Measurements from ENCODE around the gene TM4SF4. TPM values are rescaled to one million over a fixed set of nuclear protein-coding genes. Genes with fewer than 3 reads are reported as not detected.

Gene TM4SF4
- total RNA-seq, 1 donor, result not detected

DNA sequence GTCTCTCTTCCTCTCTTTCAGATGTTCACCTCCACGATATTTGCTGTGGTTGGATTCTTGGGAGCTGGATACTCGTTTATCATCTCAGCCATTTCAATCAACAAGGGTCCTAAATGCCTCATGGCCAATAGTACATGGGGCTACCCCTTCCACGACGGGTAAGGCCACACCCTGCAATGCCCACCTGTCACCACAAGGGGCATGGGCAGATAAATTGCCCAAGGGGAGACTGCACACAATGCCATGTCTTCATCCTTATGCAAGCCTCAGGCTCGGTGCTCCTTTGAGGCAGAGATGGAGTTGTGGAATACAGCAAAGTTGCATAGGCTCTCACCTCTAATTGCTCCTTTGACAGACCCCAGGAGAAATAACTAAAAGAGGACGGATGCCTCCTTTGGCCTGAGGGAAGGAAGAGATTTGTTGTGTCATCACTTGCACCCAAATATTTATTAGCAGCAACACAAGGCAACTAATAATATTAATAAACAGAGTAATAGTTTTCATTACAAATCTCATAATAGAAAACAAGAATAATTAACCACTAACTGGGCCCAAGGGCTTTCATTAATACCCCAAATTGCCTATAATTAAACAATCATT lies 13.2 kb downstream of the TM4SF4 start:
- Histone ChIP-seq H3K4me1 (ENCODE audit: insufficient read depth, low read length) (no peaks in the 10 kb centered on the region), H3K27me3 (ENCODE audit: insufficient read depth, low read length) (peaks cover 3% of the 10 kb centered on the region), H3K9me3 (ENCODE audit: low read depth, low read length) (no peaks in the 10 kb centered on the region), H3K4me3 (ENCODE audit: low read length) (no peak overlapping the region)

DNA sequence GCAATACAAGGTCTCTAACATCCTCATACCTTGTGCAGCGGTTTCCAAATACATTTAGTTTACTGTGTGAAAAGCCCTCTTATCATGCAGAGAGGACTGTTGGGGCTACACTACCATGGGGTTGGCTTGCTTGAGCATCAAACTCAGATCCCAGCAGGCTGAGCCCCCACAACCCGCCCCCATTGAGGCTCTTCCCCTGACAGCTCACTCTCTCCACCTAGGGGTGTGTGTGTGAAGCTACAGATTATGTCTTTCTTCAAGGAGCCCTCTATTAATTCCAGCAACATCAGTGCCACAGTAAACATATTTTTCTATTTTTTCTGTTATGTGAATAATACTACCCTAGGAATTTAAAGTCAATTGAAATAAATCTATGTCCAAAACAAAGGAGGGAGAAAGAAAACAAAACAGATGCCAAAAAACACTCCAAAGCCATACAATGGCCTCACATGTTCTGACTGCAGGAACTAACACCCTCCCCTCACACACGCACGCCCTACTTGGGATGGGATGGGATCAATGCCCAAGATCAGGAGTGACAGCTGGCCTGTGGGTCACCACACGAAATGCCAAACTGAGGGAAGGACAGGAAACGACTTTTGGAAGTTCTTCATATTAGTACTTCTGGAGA lies 14.7 kb downstream of the TM4SF4 start:
- Histone ChIP-seq H3K9me3 (ENCODE audit: low read depth, low read length) (no peaks in the 10 kb centered on the region), H3K27me3 (ENCODE audit: insufficient read depth, low read length) (peaks cover 3% of the 10 kb centered on the region), H3K4me1 (ENCODE audit: insufficient read depth, low read length) (no peaks in the 10 kb centered on the region), H3K4me3 (ENCODE audit: low read length) (no peak overlapping the region)

- no peaks in the 10 kb centered on the region for H3K4me1 ChIP-seq (ENCODE audit: insufficient read depth, low read length)
- no peaks in the 10 kb centered on the region for H3K9me3 ChIP-seq (ENCODE audit: low read depth, low read length)
- H3K4me3 ChIP-seq (ENCODE audit: low read length), result no peak overlapping the region
- peaks cover 3% of the 10 kb centered on the region for H3K27me3 ChIP-seq (ENCODE audit: insufficient read depth, low read length)
Observed at GRCh38 chr3:149490260-149490971, 15.9 kb downstream of the TM4SF4 start.

DNA sequence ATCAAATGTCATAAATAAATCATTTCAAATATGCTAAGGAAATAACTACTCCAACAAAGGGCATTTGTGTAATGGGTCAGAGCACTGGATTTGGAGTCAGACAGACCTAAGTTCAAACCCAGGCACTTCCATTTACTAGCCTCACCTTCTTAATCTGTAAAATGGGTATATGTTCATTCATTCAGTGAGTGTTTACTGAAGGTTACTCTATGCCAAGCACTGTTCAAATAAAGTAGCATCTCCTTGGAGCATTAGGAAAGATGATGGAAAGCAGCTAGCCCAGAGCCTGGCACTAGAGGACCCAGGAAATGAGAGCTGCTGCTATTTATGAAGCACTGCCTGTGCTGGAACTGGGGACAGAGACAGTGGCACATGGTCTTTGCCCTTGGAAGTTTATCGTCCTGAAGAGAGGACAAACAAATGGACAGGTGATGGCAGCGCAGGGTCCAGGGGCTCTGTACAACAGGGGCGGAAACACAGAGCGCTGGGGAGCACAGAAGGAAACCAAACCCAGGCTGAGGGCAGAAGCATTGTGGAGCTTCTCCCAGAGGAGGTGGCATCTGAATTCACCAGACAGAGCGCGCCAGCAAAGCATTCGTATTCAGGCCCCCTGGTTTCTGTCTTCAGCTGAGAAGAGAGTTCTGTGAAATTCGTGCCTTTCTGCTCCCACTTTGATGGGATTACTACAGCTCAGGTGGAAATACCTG lies 19.0 kb downstream of the TM4SF4 start:
- Histone ChIP-seq H3K4me1 (ENCODE audit: insufficient read depth, low read length) (no peaks in the 10 kb centered on the region), H3K27me3 (ENCODE audit: insufficient read depth, low read length) (peaks cover 3% of the 10 kb centered on the region), H3K9me3 (ENCODE audit: low read depth, low read length) (no peaks in the 10 kb centered on the region), H3K4me3 (ENCODE audit: low read length) (no peak overlapping the region)

DNA sequence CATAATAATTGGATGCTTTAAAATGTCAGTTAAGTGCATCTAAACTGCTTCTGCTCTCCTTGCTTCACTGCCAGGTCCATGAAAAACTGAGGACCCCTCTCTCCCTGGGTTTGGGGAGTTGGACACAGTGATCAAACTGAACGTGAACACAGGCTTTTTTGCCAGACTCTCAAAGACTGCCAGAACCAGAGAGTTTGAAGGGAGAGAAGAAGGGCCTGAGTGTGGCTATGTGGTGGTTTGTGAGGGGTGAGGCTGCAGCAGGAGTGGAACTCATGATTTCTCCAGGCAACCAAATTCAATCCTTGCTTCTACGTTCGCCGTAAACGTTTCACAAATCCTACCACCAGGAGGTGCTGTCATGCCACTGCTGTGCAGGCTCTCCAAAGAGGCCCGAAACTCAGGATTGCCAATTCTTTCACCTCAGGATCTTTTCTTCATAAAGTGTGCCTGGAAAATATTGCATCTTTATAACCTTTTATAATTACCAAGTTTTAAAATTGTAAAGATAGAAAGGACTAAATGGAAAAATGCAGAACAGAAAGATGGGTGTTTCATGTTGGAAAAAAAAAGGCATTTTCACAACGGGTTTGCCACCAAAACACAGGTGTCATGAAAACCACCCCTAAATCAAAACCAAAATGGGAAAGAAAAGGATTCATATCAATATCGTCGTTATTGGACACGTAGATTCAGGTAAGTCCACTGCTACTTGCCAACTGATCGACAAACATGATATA lies 19.7 kb downstream of the TM4SF4 start:
- peaks cover 3% of the 10 kb centered on the region for H3K27me3 ChIP-seq (ENCODE audit: insufficient read depth, low read length)
- peaks cover 3% of the 10 kb centered on the region for H3K4me1 ChIP-seq (ENCODE audit: insufficient read depth, low read length)
- H3K4me3 ChIP-seq (ENCODE audit: low read length), result no peak overlapping the region
- H3K9me3 ChIP-seq (ENCODE audit: low read depth, low read length), result no peaks in the 10 kb centered on the region

DNA sequence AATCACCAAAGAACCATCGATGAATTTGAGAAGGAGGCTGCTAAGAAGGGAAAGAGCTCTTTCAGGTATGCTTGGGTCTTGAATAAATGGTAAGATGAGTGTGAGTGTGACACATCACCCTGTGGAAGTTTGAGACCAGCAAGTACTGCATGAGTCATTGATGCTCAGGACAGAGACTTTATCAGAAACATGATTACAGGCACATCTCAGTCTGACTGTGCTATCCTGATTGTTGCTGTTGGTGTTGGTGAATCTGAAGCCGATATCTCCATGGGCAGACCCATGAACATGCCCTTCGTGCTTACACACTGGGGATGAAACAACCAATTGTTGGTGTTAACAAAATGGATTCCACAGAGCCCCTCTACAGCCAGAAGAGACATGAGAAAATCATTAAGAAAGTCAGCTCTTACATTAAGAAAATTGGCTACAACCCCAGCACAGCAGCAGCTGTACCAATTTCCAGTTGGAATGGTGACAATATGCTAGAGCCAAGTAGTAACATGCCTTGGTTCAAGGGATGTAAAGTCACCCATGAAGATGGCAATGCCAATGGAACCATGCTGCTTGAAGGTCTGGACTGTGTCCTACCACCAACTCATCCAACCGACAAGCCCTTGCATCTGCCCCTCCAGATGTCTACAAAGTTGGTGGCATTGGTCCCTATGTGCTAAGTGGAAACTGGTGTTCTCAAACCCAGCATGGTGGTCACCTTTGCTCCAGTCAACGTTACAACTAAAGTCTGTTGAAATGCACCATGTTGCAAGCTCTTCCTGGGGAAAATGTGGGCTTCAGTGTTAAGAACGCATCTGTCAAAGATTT lies 20.5 kb downstream of the TM4SF4 start:
- Histone ChIP-seq H3K9me3 (ENCODE audit: low read depth, low read length) (no peaks in the 10 kb centered on the region), H3K27me3 (ENCODE audit: insufficient read depth, low read length) (peaks cover 3% of the 10 kb centered on the region), H3K4me1 (ENCODE audit: insufficient read depth, low read length) (peaks cover 3% of the 10 kb centered on the region), H3K4me3 (ENCODE audit: low read length) (no peak overlapping the region)

DNA sequence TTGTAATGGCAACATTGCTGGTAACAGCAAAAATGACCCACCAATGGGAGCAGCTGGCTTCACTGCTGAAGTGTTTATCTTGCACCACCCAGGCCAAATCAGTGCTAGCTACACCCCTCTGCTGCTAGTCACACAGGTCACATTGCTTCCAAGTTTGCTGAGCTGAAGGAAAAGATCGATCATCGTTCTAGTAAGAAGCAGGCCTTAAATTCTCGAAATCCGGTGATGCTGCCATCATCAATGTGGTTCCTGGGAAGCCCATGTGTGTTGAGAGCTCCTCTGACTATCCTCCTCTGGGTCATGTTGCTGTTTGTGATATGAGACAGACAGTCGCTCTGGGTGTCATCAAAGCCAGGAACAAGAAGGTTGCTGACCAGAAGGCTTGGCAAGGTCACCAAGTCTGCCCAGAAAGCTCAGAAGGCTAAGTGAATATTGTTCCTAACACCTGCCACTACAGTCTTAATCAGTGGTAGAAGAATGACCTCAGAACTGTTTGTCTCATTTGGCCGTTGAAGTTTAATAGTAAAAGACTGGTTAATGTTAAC lies 21.2 kb downstream of the TM4SF4 start:
- Histone ChIP-seq H3K27me3 (ENCODE audit: insufficient read depth, low read length) (peaks cover 3% of the 10 kb centered on the region), H3K4me3 (ENCODE audit: low read length) (no peak overlapping the region), H3K9me3 (ENCODE audit: low read depth, low read length) (no peaks in the 10 kb centered on the region), H3K4me1 (ENCODE audit: insufficient read depth, low read length) (peaks cover 3% of the 10 kb centered on the region)

DNA sequence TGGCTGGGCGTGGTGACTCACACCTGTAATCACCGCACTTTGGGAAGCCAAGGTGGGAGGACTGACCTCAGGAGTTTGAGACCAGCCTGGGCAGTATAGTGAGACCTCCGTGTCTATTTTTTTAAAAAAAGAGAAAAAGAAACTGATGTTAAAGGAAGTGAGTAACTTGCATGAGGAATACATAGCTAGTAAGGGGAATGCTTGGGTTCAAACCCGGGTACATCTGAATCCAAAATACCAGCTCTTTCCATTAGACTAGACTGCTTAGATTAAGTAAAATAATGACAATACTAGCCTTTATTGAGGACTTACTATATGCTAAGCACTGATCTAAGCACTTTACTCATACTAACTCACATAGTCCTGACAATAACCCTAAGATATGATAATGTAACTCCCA lies 22.4 kb downstream of the TM4SF4 start:
- no peak overlapping the region for H3K4me3 ChIP-seq (ENCODE audit: low read length)

DNA sequence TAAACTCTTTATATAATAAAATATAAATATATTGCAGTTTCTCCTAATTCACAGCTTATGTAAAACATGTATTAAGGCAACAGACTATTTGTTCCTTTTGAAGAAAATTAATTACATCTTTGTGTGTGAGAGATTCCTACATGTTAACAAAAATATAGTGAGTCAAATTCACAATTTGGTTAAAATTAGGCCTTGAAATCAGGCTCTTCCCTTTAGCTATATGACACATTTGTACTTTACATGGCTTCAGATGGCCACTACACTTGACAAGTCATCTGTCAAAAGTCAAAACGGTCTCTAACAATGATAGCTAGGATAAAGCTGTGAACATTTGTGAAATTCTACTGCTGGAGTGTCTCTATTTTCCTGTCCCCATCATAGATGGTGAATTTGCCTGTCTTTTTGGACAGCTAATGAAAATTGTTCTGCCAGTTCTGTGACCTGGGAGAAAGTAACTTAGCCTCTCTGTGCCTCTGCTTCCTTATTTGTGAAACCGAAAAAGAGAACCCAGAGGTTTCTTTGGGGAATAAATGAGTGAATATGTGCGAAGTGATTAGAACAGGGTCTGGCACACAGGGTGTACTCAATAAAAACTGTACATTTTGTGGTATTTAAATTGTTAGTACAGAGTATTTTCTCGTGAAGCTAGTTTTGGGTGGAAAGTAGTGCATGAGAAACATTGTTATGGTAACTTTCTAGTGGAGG lies 23.6 kb downstream of the TM4SF4 start:
- peaks cover 3% of the 10 kb centered on the region for H3K4me1 ChIP-seq (ENCODE audit: insufficient read depth, low read length)
- no peaks in the 10 kb centered on the region for H3K9me3 ChIP-seq (ENCODE audit: low read depth, low read length)
- no peaks in the 10 kb centered on the region for H3K27me3 ChIP-seq (ENCODE audit: insufficient read depth, low read length)
- no peak overlapping the region for H3K4me3 ChIP-seq (ENCODE audit: low read length)

More for the DNA sequence above, 22.4 kb downstream of the TM4SF4 start:
- Histone ChIP-seq H3K9me3 (ENCODE audit: low read depth, low read length) (no peaks in the 10 kb centered on the region), H3K4me1 (ENCODE audit: insufficient read depth, low read length) (peaks cover 3% of the 10 kb centered on the region), H3K27me3 (ENCODE audit: insufficient read depth, low read length) (no peaks in the 10 kb centered on the region)

- no peak overlapping the region for H3K4me3 ChIP-seq (ENCODE audit: low read length)
- no peaks in the 10 kb centered on the region for H3K9me3 ChIP-seq (ENCODE audit: low read depth, low read length)
- peaks cover 3% of the 10 kb centered on the region for H3K27me3 ChIP-seq (ENCODE audit: insufficient read depth, low read length)
- peaks cover 3% of the 10 kb centered on the region for H3K4me1 ChIP-seq (ENCODE audit: insufficient read depth, low read length)
Observed at GRCh38 chr3:149501524-149501923, 27.0 kb downstream of the TM4SF4 start.

DNA sequence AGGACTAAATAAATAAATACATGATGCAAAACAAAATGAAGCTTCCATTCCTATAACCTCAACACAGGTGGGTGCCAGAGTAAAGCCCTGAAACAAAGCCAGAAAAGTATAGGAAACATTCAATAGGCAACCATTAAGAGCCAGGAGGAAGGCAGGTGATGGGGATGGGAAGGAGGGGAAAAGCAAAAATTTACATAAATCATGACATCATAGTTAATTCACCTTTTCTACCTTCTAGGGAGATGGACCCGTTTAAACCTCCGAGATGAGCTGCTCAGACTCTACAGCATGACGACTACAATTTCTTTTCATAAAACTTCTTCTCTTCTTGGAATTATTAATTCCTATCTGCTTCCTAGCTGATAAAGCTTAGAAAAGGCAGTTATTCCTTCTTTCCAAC lies 27.9 kb downstream of the TM4SF4 start:
- Histone ChIP-seq H3K4me1 (ENCODE audit: insufficient read depth, low read length) (peaks cover 10% of the 10 kb centered on the region), H3K27me3 (ENCODE audit: insufficient read depth, low read length) (peaks cover 3% of the 10 kb centered on the region), H3K4me3 (ENCODE audit: low read length) (no peak overlapping the region), H3K9me3 (ENCODE audit: low read depth, low read length) (no peaks in the 10 kb centered on the region)

DNA sequence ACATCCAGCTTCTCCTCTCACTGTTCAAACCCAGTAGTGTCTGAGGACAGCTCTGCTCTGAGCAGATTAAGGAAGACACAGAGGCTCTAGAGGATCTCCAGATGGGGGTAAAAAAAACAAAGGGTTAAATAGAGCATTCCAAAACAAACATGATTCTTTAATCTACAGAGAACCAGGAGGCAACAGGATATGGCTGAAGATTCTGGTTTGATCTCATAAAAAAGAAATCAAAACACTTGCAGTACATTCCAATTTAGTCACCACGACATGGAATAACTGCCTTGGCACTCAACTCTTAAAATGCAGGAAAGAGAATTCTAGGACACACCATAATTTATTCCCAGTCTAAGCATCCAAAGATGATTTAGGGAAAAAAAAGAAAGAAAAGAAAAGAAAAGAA lies 32.0 kb downstream of the TM4SF4 start:
- Histone ChIP-seq H3K27me3 (ENCODE audit: insufficient read depth, low read length) (peaks cover 3% of the 10 kb centered on the region), H3K9me3 (ENCODE audit: low read depth, low read length) (no peaks in the 10 kb centered on the region), H3K4me3 (ENCODE audit: low read length) (no peak overlapping the region), H3K4me1 (ENCODE audit: insufficient read depth, low read length) (peaks cover 21% of the 10 kb centered on the region)

DNA sequence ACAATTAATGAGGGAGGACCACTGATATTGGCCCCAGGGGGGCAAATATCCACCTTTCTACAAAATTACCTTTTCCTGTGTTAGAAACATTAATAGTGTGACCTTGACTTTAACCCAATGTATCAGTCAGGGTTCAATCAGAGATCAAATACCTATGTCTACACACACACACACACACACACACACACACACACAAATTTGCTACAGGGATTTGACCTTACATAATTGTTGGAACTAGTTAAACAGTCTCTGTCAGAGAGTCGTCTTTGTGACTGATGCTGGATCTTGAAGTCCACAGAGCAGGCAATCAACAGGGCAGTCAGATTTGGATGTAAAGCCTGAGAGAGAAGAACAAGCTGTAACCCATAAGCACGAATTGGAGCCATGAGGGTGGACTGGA lies 32.5 kb downstream of the TM4SF4 start:
- peaks cover 21% of the 10 kb centered on the region for H3K4me1 ChIP-seq (ENCODE audit: insufficient read depth, low read length)
- no peak overlapping the region for H3K4me3 ChIP-seq (ENCODE audit: low read length)
- H3K27me3 ChIP-seq (ENCODE audit: insufficient read depth, low read length), result peaks cover 3% of the 10 kb centered on the region
- H3K9me3 ChIP-seq (ENCODE audit: low read depth, low read length), result no peaks in the 10 kb centered on the region

All from mononuclear cell (primary cell).